Activated T-cell treated with anti-CD3 and anti-CD28 coated beads for 24 hours (primary cell): ENCODE results near the gene GPR21.

ENCODE experiments used
- DNase-seq: peaks from one replicate; pipeline ENCODE4 v3.0.0-alpha.2; 2020; ENCODE audit warnings: low read depth

GPR21 gene

GRCh38 chr9:123033864-123034601, 566 bp downstream of the GPR21 start:
- DNase-seq, result no peak

- no peak for DNase-seq
Measured at GRCh38 chr9:123034881-123035510, 1.5 kb downstream of the GPR21 start.

GRCh38 chr9:123035791-123036190, 2.3 kb downstream of the GPR21 start:
- DNase-seq, result no peak

- DNase-seq, result no peak
Measured at GRCh38 chr9:123036893-123037545, 3.6 kb downstream of the GPR21 start.

- DNase-seq, result no peak
Measured at GRCh38 chr9:123039617-123040219, 6.3 kb downstream of the GPR21 start.

- DNase-seq, result no peak
Measured at GRCh38 chr9:123040801-123041200, 7.3 kb downstream of the GPR21 start.

GRCh38 chr9:123041489-123041888, 8.0 kb downstream of the GPR21 start:
- no peak for DNase-seq

GRCh38 chr9:123043081-123043939, 9.8 kb downstream of the GPR21 start:
- no peak for DNase-seq

- no peak for DNase-seq
Measured at GRCh38 chr9:123044586-123044985, 11.1 kb downstream of the GPR21 start.

GRCh38 chr9:123046406-123047195, 13.1 kb downstream of the GPR21 start:
- no peak for DNase-seq

GRCh38 chr9:123048748-123049147, 15.3 kb downstream of the GPR21 start:
- DNase-seq, result no peak

- DNase-seq, result no peak
Measured at GRCh38 chr9:123049589-123050222, 16.2 kb downstream of the GPR21 start.

- DNase-seq, result no peak
Measured at GRCh38 chr9:123053046-123053445, 19.6 kb downstream of the GPR21 start.

- DNase-seq, result no peak
Measured at GRCh38 chr9:123053711-123054110, 20.2 kb downstream of the GPR21 start.

GRCh38 chr9:123058834-123059233, 25.4 kb downstream of the GPR21 start:
- no peak for DNase-seq

- DNase-seq, result no peak
Measured at GRCh38 chr9:123059472-123060220, 26.2 kb downstream of the GPR21 start.

GRCh38 chr9:123061216-123061615, 27.7 kb downstream of the GPR21 start:
- no peak for DNase-seq

GRCh38 chr9:123062351-123063176, 29.1 kb downstream of the GPR21 start:
- no peak for DNase-seq

GRCh38 chr9:123063177-123063598, 29.7 kb downstream of the GPR21 start:
- DNase-seq, result no peak
